ENCODE data around the gene PTCHD1.

DNA sequence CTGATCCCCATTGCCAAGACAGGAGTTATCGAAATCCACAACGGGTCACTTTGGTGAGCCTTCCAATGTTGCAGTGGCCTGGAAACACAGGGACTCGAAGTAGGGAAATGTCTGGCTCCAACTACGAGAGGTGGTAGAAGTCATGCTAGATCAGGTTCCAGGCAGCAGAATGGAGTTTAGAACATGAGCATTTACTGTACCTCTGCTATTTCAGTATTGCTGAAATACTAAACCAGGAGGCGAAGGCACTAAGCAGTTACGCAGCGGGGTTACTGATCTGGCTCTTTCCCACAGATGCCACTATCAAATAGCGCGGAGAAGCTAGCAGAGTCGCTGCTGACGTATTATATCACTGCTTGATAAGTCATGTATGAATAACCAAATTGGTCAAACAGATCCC is 56.3 kb downstream of the PTCHD1 start:
- TF ChIP-seq, protein P1, sequence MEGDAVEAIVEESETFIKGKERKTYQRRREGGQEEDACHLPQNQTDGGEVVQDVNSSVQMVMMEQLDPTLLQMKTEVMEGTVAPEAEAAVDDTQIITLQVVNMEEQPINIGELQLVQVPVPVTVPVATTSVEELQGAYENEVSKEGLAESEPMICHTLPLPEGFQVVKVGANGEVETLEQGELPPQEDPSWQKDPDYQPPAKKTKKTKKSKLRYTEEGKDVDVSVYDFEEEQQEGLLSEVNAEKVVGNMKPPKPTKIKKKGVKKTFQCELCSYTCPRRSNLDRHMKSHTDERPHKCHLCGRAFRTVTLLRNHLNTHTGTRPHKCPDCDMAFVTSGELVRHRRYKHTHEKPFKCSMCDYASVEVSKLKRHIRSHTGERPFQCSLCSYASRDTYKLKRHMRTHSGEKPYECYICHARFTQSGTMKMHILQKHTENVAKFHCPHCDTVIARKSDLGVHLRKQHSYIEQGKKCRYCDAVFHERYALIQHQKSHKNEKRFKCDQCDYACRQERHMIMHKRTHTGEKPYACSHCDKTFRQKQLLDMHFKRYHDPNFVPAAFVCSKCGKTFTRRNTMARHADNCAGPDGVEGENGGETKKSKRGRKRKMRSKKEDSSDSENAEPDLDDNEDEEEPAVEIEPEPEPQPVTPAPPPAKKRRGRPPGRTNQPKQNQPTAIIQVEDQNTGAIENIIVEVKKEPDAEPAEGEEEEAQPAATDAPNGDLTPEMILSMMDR (IDR thresholded peaks at IDR 0.05), result no peak
- no peak for TF ChIP-seq POLR2A (IDR thresholded peaks at IDR 0.05)

All from gastroesophageal sphincter (tissue), 3 donors.